ENCODE results near the gene CACNA1E. TPM values are rescaled to one million over a fixed set of nuclear protein-coding genes. Genes with fewer than 3 reads are reported as not detected.
"Not testable (repeated sequence)": the region's sequence is repeated elsewhere in the genome, so short reads cannot be mapped to it uniquely, and the experiment has no call there.

The CACNA1E gene
- total and polyA plus RNA-seq, 2 of the 4 experiments (the other 2 are of a cell fraction): not detected

- H3K27me3 ChIP-seq (ENCODE audit: control insufficient read depth, insufficient read depth, low read length); CTCF ChIA-PET; H3K9ac ChIP-seq (ENCODE audit: low read depth, low read length); H2AK9ac ChIP-seq (replicated peaks; ENCODE audit: low read depth, low read length, poor library complexity); H2BK15ac ChIP-seq (ENCODE audit: low read depth, low read length); ATAC-seq (ENCODE audit: low read depth); in situ Hi-C loops (cut with MboI; ENCODE audit: low sequenced_read_pairs); H3K9me1 ChIP-seq (ENCODE audit: insufficient read depth, low read length); DNase-seq; H2AK5ac ChIP-seq (ENCODE audit: low read depth, low read length); H3K18ac ChIP-seq (ENCODE audit: low read depth, low read length); H2BK20ac ChIP-seq (ENCODE audit: low read depth, low read length); intact Hi-C loops (cut with micrococcal nuclease); H3K4ac ChIP-seq (ENCODE audit: low read depth, low read length); H3K4me3 ChIP-seq (ENCODE audit: insufficient read depth, low read depth, low read length); H4K8ac ChIP-seq (ENCODE audit: low read depth in 2 of 2, low read length in 2 of 2); dilution Hi-C loops (cut with HindIII; ENCODE audit: low sequenced_read_pairs, unreplicated experiment); H4K20me1 ChIP-seq (ENCODE audit: insufficient read depth, low read length); H3K4me2 ChIP-seq (ENCODE audit: low read depth, low read length); H2BK120ac ChIP-seq (ENCODE audit: low read depth, low read length); H2BK5ac ChIP-seq (ENCODE audit: low read depth, low read length, poor library complexity, severe bottlenecking); H3K79me1 ChIP-seq (ENCODE audit: low read depth in 1 of 2, low read length in 2 of 2); H4K5ac ChIP-seq (ENCODE audit: low read depth, low read length); H4K91ac ChIP-seq (ENCODE audit: insufficient read depth, low read depth, low read length); H3K27ac ChIP-seq (ENCODE audit: insufficient read depth, low read length); H3K36me3 ChIP-seq (ENCODE audit: control insufficient read depth, insufficient read depth, low read length); H3K23ac ChIP-seq (ENCODE audit: low read depth, low read length); BruUV-seq (replicated peaks); H3K56ac ChIP-seq (ENCODE audit: extremely low read depth, insufficient read depth, low read length); H3K14ac ChIP-seq (replicated peaks; ENCODE audit: low read depth, low read length); POLR2A ChIA-PET (ENCODE audit: unreplicated experiment); H3K9me3 ChIP-seq (ENCODE audit: control insufficient read depth, insufficient read depth, low read length); H2AFZ ChIP-seq (replicated peaks; ENCODE audit: low read length, poor library complexity); H3K4me1 ChIP-seq (ENCODE audit: control insufficient read depth, insufficient read depth, low read length): not testable (repeated sequence)
- no CpG with 5 or more reads among the region's 2 CpGs for whole genome bisulfite sequencing, 2 experiments (ENCODE audit: extremely low coverage in 2 of 2, insufficient read length in 1 of 2)
These were observed 370.9 kb downstream of the CACNA1E start for GRCh38 chr1:181854212-181854611.

All from IMR-90 (cell line).